Astrocyte (in vitro differentiated cells and primary cell): ENCODE results near the gene HAGHL. TPM values are rescaled to one million over a fixed set of nuclear protein-coding genes. Genes with fewer than 3 reads are reported as not detected.

Experiments used
- DNase-seq: peaks from one replicate; pipeline ENCODE4 v3.0.0-alpha.2; 2010; ENCODE audit warnings: low read depth
- FAIRE-seq: peaks from 2 replicates; lab custom pipeline; 2011; peaks lifted over from hg19 to GRCh38; lab: Jason Lieb, UNC
- H2AFZ ChIP-seq: 2 replicates; pipeline ENCODE4 v1.6.0; 2012; ENCODE audit warnings: low read depth, low read length, inconsistent platforms
- H3K27ac ChIP-seq: 2 replicates; pipeline ENCODE4 v1.5.1; 2011; ENCODE audit warnings: low read depth, low read length, inconsistent platforms
- H3K27me3 ChIP-seq: 2 replicates; pipeline ENCODE4 v1.6.0; 2011; ENCODE audit warnings: low read length, inconsistent platforms; ENCODE audit not compliant: insufficient read depth
- H3K36me3 ChIP-seq: 2 replicates; pipeline ENCODE4 v1.5.1; 2011; ENCODE audit warnings: low read length, inconsistent platforms; ENCODE audit not compliant: insufficient read depth
- H3K4me1 ChIP-seq: 2 replicates; pipeline ENCODE4 v1.5.1; 2011; ENCODE audit warnings: low read length, inconsistent platforms; ENCODE audit not compliant: insufficient read depth
- H3K4me2 ChIP-seq: 2 replicates; pipeline ENCODE4 v1.6.0; 2012; ENCODE audit warnings: low read length, inconsistent platforms
- H3K4me3 ChIP-seq: 2 replicates; pipeline ENCODE4 v1.5.1; 2011; ENCODE audit warnings: low read depth, mild to moderate bottlenecking, low read length, inconsistent platforms; ENCODE audit not compliant: insufficient read depth
- H3K79me2 ChIP-seq: 2 replicates; pipeline ENCODE4 v1.6.0; 2012; ENCODE audit warnings: mild to moderate bottlenecking, low read length, inconsistent platforms; ENCODE audit not compliant: insufficient read depth
- H3K9ac ChIP-seq: 2 replicates; pipeline ENCODE4 v1.6.0; 2012; ENCODE audit warnings: mild to moderate bottlenecking, low read length, inconsistent platforms
- H3K9me3 ChIP-seq: 2 replicates; pipeline ENCODE4 v1.5.1; 2012; ENCODE audit warnings: low read depth, mild to moderate bottlenecking, low read length, inconsistent platforms; ENCODE audit not compliant: insufficient read depth
- H4K20me1 ChIP-seq: 2 replicates; pipeline ENCODE4 v1.6.0; 2012; ENCODE audit warnings: low read length, inconsistent platforms; ENCODE audit not compliant: insufficient read depth
- H3K27ac Mint-ChIP-seq: one replicate; pipeline ENCODE4 v1.8.0; 2021; ENCODE audit warnings: mild to moderate bottlenecking, mixed read lengths; ENCODE audit not compliant: unreplicated experiment
- H3K27me3 Mint-ChIP-seq: one replicate; pipeline ENCODE4 v1.8.0; 2021; ENCODE audit warnings: low read depth, mixed read lengths; ENCODE audit not compliant: unreplicated experiment
- H3K36me3 Mint-ChIP-seq: one replicate; pipeline ENCODE4 v1.8.0; 2021; ENCODE audit warnings: low read depth, mixed read lengths; ENCODE audit not compliant: unreplicated experiment
- H3K4me1 Mint-ChIP-seq: one replicate; pipeline ENCODE4 v1.8.0; 2021; ENCODE audit warnings: low read depth, mixed read lengths; ENCODE audit not compliant: unreplicated experiment
- H3K4me3 Mint-ChIP-seq: one replicate; pipeline ENCODE4 v1.8.0; 2021; ENCODE audit warnings: mild to moderate bottlenecking, moderate library complexity, mixed read lengths; ENCODE audit not compliant: unreplicated experiment
- H3K9me3 Mint-ChIP-seq: one replicate; pipeline ENCODE4 v1.8.0; 2021; ENCODE audit warnings: mild to moderate bottlenecking, mixed read lengths; ENCODE audit not compliant: unreplicated experiment
- CTCF ChIP-seq: IDR thresholded peaks from 2 replicates; pipeline ENCODE4 v1.5.1; 2011; ENCODE audit warnings: low read depth, mild to moderate bottlenecking, inconsistent platforms, low read length, moderate library complexity; ENCODE audit not compliant: insufficient read depth
- EZH2 ChIP-seq: IDR thresholded peaks from 2 replicates; pipeline ENCODE4 v1.6.1; 2012; ENCODE audit warnings: mild to moderate bottlenecking, low read length, inconsistent platforms; ENCODE audit not compliant: insufficient read depth
- total RNA-seq: library from RNA; stranded (reverse); gene quantifications from 2 replicates; pipeline ENCODE4 v1.2.1, GENCODE V29; 2021

HAGHL gene
- total RNA-seq, 1 donor from 2014 or later: 15.5 TPM

GRCh38 chr16:694863-695354 is 32.0 kb upstream of the HAGHL start:
- Histone ChIP-seq H3K79me2 (peaks cover under 1% of the 10 kb centered on the region), H3K9ac (no peak overlapping the region), H3K4me3 (no peak overlapping the region), H4K20me1 (no peaks in the 10 kb centered on the region), H3K4me1 (no peaks in the 10 kb centered on the region), H3K27me3 (peaks cover 13% of the 10 kb centered on the region), H2AFZ (no peak overlapping the region), H3K36me3 (no peaks in the 10 kb centered on the region), H3K27ac (no peak overlapping the region), H3K4me2 (no peak overlapping the region), H3K9me3 (no peaks in the 10 kb centered on the region)
- no peaks in the 10 kb centered on the region for H3K36me3 Mint-ChIP-seq
- no peaks in the 10 kb centered on the region for H3K9me3 Mint-ChIP-seq
- TF ChIP-seq CTCF: no peak
- peak; percentile 6 for TF ChIP-seq EZH2
- peaks cover 39% of the 10 kb centered on the region for H3K27me3 Mint-ChIP-seq
- peaks cover 2% of the 10 kb centered on the region for H3K4me1 Mint-ChIP-seq
- DNase-seq (no peak), FAIRE-seq (no peak)
- H3K27ac Mint-ChIP-seq: no peak overlapping the region
- no peak overlapping the region for H3K4me3 Mint-ChIP-seq

GRCh38 chr16:695355-696089 is 31.4 kb upstream of the HAGHL start:
- Mint-ChIP-seq H3K27ac (no peak overlapping the region), H3K9me3 (no peaks in the 10 kb centered on the region), H3K4me3 (no peak overlapping the region), H3K27me3 (peaks cover 39% of the 10 kb centered on the region), H3K4me1 (peaks cover 2% of the 10 kb centered on the region), H3K36me3 (no peaks in the 10 kb centered on the region)
- H3K27ac ChIP-seq: no peak overlapping the region
- H3K4me2 ChIP-seq: no peak overlapping the region
- no peaks in the 10 kb centered on the region for H4K20me1 ChIP-seq
- no peak overlapping the region for H3K4me3 ChIP-seq
- H3K36me3 ChIP-seq: no peaks in the 10 kb centered on the region
- H2AFZ ChIP-seq: no peak overlapping the region
- H3K79me2 ChIP-seq: no peaks in the 10 kb centered on the region
- no peak overlapping the region for H3K9ac ChIP-seq
- DNase-seq (no peak), FAIRE-seq (no peak)
- H3K27me3 ChIP-seq: peaks cover 13% of the 10 kb centered on the region
- H3K9me3 ChIP-seq: no peaks in the 10 kb centered on the region
- TF ChIP-seq CTCF: no peak
- TF ChIP-seq EZH2: peak; percentile 82
- no peaks in the 10 kb centered on the region for H3K4me1 ChIP-seq
